ENCODE measurements around the gene GRM7.

DNA sequence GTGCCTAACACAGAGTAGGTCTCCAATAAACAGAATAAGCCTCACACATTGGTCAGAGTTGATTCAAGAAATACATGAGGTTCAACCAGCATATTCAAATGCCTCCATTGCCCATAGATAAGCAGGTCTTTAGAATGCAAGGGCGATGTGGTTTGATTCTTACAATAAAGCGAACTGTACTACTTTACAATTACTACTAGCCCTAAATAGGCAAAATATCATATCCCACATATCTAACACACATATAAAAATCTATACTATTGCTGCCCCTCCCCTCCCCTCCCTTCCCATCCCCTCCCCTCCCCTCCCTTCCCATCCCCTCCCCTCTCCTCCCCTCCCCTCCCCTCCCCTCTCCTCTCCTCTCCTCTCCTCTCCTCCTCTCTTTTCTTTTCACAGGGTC is 6.7 kb upstream of the GRM7 start:
- TF ChIP-seq, protein P1, sequence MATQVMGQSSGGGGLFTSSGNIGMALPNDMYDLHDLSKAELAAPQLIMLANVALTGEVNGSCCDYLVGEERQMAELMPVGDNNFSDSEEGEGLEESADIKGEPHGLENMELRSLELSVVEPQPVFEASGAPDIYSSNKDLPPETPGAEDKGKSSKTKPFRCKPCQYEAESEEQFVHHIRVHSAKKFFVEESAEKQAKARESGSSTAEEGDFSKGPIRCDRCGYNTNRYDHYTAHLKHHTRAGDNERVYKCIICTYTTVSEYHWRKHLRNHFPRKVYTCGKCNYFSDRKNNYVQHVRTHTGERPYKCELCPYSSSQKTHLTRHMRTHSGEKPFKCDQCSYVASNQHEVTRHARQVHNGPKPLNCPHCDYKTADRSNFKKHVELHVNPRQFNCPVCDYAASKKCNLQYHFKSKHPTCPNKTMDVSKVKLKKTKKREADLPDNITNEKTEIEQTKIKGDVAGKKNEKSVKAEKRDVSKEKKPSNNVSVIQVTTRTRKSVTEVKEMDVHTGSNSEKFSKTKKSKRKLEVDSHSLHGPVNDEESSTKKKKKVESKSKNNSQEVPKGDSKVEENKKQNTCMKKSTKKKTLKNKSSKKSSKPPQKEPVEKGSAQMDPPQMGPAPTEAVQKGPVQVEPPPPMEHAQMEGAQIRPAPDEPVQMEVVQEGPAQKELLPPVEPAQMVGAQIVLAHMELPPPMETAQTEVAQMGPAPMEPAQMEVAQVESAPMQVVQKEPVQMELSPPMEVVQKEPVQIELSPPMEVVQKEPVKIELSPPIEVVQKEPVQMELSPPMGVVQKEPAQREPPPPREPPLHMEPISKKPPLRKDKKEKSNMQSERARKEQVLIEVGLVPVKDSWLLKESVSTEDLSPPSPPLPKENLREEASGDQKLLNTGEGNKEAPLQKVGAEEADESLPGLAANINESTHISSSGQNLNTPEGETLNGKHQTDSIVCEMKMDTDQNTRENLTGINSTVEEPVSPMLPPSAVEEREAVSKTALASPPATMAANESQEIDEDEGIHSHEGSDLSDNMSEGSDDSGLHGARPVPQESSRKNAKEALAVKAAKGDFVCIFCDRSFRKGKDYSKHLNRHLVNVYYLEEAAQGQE (IDR thresholded peaks at IDR 0.05; ENCODE audit: borderline replicate concordance) = no peak
- TF ChIP-seq, protein P2, sequence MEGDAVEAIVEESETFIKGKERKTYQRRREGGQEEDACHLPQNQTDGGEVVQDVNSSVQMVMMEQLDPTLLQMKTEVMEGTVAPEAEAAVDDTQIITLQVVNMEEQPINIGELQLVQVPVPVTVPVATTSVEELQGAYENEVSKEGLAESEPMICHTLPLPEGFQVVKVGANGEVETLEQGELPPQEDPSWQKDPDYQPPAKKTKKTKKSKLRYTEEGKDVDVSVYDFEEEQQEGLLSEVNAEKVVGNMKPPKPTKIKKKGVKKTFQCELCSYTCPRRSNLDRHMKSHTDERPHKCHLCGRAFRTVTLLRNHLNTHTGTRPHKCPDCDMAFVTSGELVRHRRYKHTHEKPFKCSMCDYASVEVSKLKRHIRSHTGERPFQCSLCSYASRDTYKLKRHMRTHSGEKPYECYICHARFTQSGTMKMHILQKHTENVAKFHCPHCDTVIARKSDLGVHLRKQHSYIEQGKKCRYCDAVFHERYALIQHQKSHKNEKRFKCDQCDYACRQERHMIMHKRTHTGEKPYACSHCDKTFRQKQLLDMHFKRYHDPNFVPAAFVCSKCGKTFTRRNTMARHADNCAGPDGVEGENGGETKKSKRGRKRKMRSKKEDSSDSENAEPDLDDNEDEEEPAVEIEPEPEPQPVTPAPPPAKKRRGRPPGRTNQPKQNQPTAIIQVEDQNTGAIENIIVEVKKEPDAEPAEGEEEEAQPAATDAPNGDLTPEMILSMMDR (IDR thresholded peaks at IDR 0.05; ENCODE audit: poor library complexity, severe bottlenecking) = no peak
- TF ChIP-seq POLR2AphosphoS5 (IDR thresholded peaks at IDR 0.05) (no peak), MXI1 (conservative IDR thresholded peaks at IDR 0.05; ENCODE audit: poor library complexity, severe bottlenecking) (no peak), EZH2 (IDR thresholded peaks at IDR 0.05; ENCODE audit: borderline replicate concordance, insufficient read depth, low read length, poor library complexity, severe bottlenecking) (no peak), SMC3 (conservative IDR thresholded peaks at IDR 0.05; ENCODE audit: poor library complexity) (no peak), EP300 (conservative IDR thresholded peaks at IDR 0.05; ENCODE audit: poor library complexity, severe bottlenecking) (no peak), RAD21 (conservative IDR thresholded peaks at IDR 0.05) (no peak)
